Stimulated activated CD8-positive, alpha-beta memory T cell treated with anti-CD3 and anti-CD28 coated beads, Interleukin-12 subunit alpha, Interleukin-12 subunit beta, amount 100 ng/mL, for 1 hour (primary cell): Measurements from ENCODE around the gene CTDSP2.
"Not testable (repeated sequence)": the region's sequence is repeated elsewhere in the genome, so short reads cannot be mapped to it uniquely, and the experiment has no call there.

Experiments
- DNase-seq: peaks from one replicate; pipeline ENCODE4 v3.0.0-alpha.2; 2020; ENCODE audit warnings: low read depth

CTDSP2 gene, protein sequence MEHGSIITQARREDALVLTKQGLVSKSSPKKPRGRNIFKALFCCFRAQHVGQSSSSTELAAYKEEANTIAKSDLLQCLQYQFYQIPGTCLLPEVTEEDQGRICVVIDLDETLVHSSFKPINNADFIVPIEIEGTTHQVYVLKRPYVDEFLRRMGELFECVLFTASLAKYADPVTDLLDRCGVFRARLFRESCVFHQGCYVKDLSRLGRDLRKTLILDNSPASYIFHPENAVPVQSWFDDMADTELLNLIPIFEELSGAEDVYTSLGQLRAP

GRCh38 chr12:57846577-57847319 lies at the start of gene CTDSP2:
CTDSP2 (minus strand) TSS chr12:57846729; CDS start chr12:57846435, 294 bp downstream.
- peak; percentile 80 for DNase-seq

DNA sequence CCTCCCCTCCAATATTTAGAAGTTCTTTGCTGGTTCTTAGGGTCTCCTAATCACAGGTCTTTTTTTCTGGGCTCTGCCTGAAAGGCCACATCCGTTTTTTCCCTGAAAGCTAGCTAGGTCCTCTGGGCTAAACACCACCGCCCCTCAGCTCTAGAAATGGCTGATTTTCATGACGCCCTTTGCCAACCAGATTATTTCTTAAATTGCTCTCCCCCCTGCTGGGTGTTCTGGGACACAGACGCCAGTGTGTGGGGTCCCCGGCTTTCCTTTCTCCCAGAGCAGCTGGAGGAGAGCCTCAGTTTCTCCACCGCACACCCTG lies 49.5 kb upstream of the CTDSP2 start:
- no peak for DNase-seq

- DNase-seq = no peak
Observed at GRCh38 chr12:57895389-57896114, 49.0 kb upstream of the CTDSP2 start.

GRCh38 chr12:57894399-57895292 lies 48.1 kb upstream of the CTDSP2 start:
- DNase-seq = no peak

- no peak for DNase-seq
Observed at GRCh38 chr12:57893431-57894353, 47.2 kb upstream of the CTDSP2 start.

- DNase-seq = no peak
Observed at GRCh38 chr12:57892232-57892972, 45.9 kb upstream of the CTDSP2 start.

GRCh38 chr12:57891542-57892228 lies 45.2 kb upstream of the CTDSP2 start:
- DNase-seq = no peak

GRCh38 chr12:57890191-57891115 lies 43.9 kb upstream of the CTDSP2 start:
- DNase-seq = no peak

- DNase-seq = no peak
Observed at GRCh38 chr12:57889500-57889989, 43.0 kb upstream of the CTDSP2 start.

DNA sequence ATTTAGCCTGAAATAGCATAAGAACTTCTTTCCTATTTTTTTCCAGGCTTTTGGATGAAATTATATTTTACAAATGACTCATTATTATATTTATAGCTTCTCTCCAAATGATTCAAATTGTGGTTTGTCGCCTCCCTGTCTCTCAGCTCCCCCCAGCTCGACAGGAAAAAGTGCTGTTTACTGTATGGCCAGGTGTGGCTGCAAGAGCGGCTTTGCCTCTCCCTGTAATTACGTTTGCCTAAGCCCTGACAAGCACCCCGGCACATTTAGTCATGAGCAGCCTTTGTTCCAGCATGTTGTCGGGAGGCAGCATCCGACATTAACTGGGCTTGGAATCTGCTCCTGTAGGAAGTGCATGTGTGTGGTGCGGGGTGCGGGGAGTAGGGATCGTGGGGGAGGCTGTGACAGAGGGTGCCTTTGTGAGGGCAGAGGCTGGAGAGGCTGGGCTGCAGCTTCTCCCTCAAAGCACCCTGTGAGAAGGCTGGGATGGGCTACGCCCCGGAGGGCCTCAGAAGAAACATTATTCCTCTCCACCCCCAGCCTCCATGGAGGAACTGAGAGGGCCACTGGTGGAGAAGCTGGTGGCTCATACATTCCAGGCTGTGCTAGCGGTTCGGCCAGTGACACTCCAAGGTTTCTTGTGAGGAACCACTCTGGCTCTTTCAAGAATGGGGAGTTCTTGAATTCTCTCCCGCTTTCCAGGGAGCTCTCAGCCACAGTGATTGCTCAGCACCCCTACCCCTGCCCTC lies 42.1 kb upstream of the CTDSP2 start:
- no peak for DNase-seq

GRCh38 chr12:57887631-57888408 lies 41.3 kb upstream of the CTDSP2 start:
- DNase-seq = no peak

DNA sequence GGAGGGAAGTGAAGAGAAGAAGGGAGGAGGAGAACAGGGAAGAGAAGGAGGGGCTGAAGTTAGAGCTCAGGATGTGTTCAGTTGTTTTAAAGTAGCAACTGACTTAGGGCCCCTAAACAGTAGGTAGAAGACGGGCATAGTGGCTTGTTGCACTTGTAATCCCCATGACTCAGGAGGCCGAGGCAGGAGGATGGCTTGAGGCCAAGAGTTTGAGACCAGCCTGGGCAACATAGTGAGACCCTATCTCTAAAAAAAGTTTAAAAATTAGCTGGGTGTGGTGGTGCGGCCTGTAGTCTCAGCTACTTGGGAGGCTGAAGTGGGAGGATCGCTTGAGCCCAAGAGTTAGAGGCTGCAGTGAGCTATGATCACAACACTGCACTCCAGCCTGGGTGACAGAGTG lies 40.4 kb upstream of the CTDSP2 start:
- not testable (repeated sequence) for DNase-seq

DNA sequence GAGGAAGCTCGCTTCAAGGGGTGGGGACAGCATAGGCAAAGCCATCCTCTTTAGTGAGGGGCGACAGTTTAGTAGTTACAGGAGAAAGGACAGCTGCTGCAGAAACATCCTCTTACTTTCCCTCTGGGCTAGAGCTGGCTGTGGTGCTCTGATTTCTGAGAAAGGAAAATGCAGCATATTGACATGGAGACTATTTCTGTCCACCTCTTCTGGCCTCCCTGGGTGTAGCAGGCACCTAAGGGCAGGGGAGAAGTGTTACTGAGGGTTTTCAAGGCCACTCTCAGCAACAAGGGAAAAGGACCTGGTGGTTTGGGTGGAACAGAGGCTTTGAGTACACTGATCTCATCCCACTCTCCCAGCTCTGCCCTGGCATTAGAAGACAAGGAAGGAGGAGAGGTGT lies 40.0 kb upstream of the CTDSP2 start:
- no peak for DNase-seq

GRCh38 chr12:57885207-57885606 lies 38.7 kb upstream of the CTDSP2 start:
- DNase-seq = no peak

- no peak for DNase-seq
Observed at GRCh38 chr12:57883700-57884099, 37.2 kb upstream of the CTDSP2 start.

DNA sequence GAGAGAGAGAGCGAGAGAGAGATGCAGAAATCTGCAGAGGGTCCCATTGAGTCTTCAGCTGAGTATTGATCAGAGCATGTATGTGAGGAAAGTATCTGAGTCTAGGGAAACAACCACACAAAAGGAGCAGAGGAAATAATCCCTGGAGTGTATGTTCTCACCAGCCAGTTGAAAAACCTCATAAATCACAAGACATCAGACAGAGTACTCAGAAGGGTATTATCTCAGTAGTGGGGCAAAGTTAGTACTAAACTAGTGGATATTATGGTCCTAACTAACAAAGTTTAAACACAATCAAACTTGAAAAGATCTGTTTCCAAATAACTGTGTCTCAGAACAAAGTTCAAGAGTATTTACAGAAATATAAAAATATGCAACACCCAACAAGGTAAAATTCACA lies 36.5 kb upstream of the CTDSP2 start:
- no peak for DNase-seq

GRCh38 chr12:57882575-57882974 lies 36.0 kb upstream of the CTDSP2 start:
- no peak for DNase-seq
